Gastrocnemius medialis (tissue), 4 donors: ENCODE data around the gene TRIM7.

Experiments used
- CTCF ChIP-seq, 5 experiments: fragments of 450-650 bp in 3 of 5; fragments of 200-600 bp in 2 of 5; sonication (generic) in 2 of 5; IDR thresholded peaks in 4 of 5; conservative IDR thresholded peaks in 1 of 5; 1 replicate in 4 of 5; 2 replicates in 1 of 5; pipeline ENCODE4 v1.5.1; 2016 to 2019; ENCODE audit warnings: antibody characterized with exemption in 5 of 5, mild to moderate bottlenecking in 3 of 5, moderate library complexity in 3 of 5
- POLR2A ChIP-seq, 2 donors: fragments of 450-650 bp; IDR thresholded peaks; one replicate each; pipeline ENCODE4 v1.6.1; 2017; ENCODE audit warnings: antibody characterized with exemption in 2 of 2, mild to moderate bottlenecking in 2 of 2, moderate library complexity in 2 of 2

- TF ChIP-seq POLR2A (IDR thresholded peaks at IDR 0.05) (no peak), CTCF (IDR thresholded peaks at IDR 0.05 in 4 of 5, conservative IDR thresholded peaks at IDR 0.05 in 1 of 5) (no peak)
Observed at GRCh38 chr5:181220178-181220515, 15.2 kb upstream of the TRIM7 start.
